ENCODE measurements around the gene KCNQ1.

The KCNQ1 gene

GRCh38 chr11:2524446-2525165 is 79.8 kb downstream of the KCNQ1 start:
- DNase-seq: no peak

GRCh38 chr11:2525166-2525861 is 80.5 kb downstream of the KCNQ1 start:
- peak; percentile 42 for DNase-seq

- DNase-seq: peak; percentile 50
Measured at GRCh38 chr11:2525941-2526807, 81.4 kb downstream of the KCNQ1 start.

- DNase-seq: peak; percentile 55
Measured at GRCh38 chr11:2526808-2527381, 82.1 kb downstream of the KCNQ1 start.

GRCh38 chr11:2527621-2528291 is 82.9 kb downstream of the KCNQ1 start:
- peak; percentile 39 for DNase-seq

- DNase-seq: peak; percentile 47
Measured at GRCh38 chr11:2528301-2529050, 83.7 kb downstream of the KCNQ1 start.

GRCh38 chr11:2529173-2529572 is 84.4 kb downstream of the KCNQ1 start:
- DNase-seq: peak; percentile 47

- DNase-seq: peak; percentile 26
Measured at GRCh38 chr11:2529636-2530035, 84.8 kb downstream of the KCNQ1 start.

- DNase-seq: no peak
Measured at GRCh38 chr11:2530131-2530854, 85.5 kb downstream of the KCNQ1 start.

- DNase-seq: no peak
Measured at GRCh38 chr11:2530855-2531200, 86.0 kb downstream of the KCNQ1 start.

GRCh38 chr11:2531277-2531986 is 86.6 kb downstream of the KCNQ1 start:
- DNase-seq: peak; percentile 91

- no peak for DNase-seq
Measured at GRCh38 chr11:2531987-2532703, 87.3 kb downstream of the KCNQ1 start.

- DNase-seq: peak; percentile 98
Measured at GRCh38 chr11:2532704-2533586, 88.1 kb downstream of the KCNQ1 start.

- DNase-seq: peak; percentile 70
Measured at GRCh38 chr11:2533587-2534133, 88.9 kb downstream of the KCNQ1 start.

GRCh38 chr11:2534134-2534956 is 89.5 kb downstream of the KCNQ1 start:
- no peak for DNase-seq

GRCh38 chr11:2534957-2535672 is 90.3 kb downstream of the KCNQ1 start:
- no peak for DNase-seq

Measured in activated CD8-positive, alpha-beta memory T cell treated with anti-CD3 and anti-CD28 coated beads, Interleukin-2, amount 50 U/mL, for 48 hours (primary cell).